Prostate gland (tissue), 2 donors: ENCODE results near the gene PSD2.

Source experiments
- POLR2A ChIP-seq: fragments of 450-650 bp; IDR thresholded peaks from one replicate; pipeline ENCODE4 v1.6.1; 2016; ENCODE audit warnings: antibody characterized with exemption, mild to moderate bottlenecking
- TF ChIP-seq, protein P1 (sequence below), 4 experiments: fragments of 200-600 bp in 2 of 4; fragments of 450-650 bp in 2 of 4; sonication (generic) in 2 of 4; IDR thresholded peaks; 1 replicate in 3 of 4; 2 replicates in 1 of 4; pipeline ENCODE4 v1.5.1; 2016 to 2019; ENCODE audit warnings: antibody characterized with exemption in 4 of 4, mild to moderate bottlenecking in 2 of 4, moderate library complexity in 2 of 4

DNA sequence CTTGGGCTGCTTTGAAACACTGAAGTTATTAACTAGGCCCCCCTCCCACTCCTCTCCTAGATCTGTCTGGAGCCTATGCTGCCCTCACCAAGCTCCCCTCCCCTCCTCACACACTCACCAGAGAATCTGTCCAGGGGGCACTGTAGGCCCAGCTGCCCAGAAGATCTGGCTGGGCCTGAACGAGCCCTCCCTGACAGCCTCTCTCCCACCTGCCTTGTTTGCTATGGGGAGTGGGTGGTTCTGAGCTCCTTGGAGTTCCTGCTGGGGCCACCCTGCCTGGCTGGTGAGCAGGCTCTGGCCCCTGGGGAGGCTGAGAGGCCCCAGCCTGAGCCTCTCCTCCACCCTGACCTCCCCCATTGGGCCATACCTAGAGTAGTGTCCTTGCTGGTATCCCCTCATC lies 75.1 kb downstream of the PSD2 start:
- TF ChIP-seq, protein P1, sequence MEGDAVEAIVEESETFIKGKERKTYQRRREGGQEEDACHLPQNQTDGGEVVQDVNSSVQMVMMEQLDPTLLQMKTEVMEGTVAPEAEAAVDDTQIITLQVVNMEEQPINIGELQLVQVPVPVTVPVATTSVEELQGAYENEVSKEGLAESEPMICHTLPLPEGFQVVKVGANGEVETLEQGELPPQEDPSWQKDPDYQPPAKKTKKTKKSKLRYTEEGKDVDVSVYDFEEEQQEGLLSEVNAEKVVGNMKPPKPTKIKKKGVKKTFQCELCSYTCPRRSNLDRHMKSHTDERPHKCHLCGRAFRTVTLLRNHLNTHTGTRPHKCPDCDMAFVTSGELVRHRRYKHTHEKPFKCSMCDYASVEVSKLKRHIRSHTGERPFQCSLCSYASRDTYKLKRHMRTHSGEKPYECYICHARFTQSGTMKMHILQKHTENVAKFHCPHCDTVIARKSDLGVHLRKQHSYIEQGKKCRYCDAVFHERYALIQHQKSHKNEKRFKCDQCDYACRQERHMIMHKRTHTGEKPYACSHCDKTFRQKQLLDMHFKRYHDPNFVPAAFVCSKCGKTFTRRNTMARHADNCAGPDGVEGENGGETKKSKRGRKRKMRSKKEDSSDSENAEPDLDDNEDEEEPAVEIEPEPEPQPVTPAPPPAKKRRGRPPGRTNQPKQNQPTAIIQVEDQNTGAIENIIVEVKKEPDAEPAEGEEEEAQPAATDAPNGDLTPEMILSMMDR (IDR thresholded peaks at IDR 0.05): no peak
- no peak for TF ChIP-seq POLR2A
